Stimulated activated CD4-positive, alpha-beta T cell treated with anti-CD3 and anti-CD28 coated beads, Interleukin-4, amount 100 ng/mL, for 1 hour (primary cell): ENCODE data around the gene ELAC2.

Source experiments
- DNase-seq: peaks from one replicate; pipeline ENCODE4 v3.0.0-alpha.2; 2020

Gene ELAC2

DNA sequence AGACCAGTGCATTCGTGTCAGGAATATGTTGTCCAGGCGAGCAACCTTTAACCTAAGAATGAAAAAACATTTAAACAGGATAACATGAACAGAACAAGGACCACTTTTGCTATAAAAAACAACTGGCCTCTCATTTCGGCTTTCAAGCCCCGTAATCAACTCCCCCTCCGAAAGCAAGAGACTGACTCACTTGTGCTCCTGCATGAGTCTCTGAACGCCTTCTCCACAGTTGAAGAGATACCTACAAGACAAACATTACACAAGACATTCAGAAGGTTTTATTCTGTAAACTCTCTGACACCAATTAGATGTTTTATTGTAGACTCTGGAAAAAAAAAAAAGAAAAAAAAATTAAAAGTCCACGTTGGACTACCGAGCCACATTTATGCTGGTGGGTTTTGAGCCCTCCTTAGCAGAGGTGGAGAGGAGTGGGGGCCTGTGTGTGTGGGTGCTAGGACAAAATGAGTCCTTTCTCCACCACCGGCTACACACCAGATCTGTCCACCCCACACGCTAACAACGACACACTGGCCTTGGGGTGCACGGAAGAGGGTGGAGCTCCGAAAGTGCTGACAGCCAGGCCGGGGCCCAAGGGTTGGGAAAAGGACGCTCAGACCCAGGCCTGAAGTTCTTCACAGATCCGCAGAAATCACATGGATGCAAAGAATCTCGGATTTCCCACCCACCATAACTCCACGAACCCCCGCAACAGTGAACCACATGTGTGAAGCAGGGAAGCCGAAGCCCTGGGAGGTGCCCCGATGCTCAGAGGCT, 759 bp downstream of the ELAC2 start:
- no peak for DNase-seq

DNA sequence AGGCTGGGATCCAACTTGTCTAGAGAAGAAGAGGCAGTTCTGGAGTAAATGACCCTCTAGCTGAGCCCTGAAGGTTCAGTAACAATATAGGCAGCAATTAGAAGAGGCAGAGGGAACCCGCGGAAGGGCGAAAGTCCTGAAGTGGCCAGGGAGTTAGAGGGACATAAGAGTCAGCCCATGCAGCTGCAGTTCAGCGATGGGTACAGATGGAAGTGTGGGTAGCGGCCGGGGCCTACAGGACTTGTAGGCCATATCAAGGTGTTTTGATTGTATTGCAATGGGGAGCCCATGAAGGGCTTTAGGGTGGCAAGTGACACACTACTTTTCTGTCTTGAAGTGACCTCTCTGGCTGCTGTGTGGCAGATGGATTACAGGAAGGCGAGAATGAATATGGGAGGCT, 3.0 kb downstream of the ELAC2 start:
- DNase-seq: no peak

DNA sequence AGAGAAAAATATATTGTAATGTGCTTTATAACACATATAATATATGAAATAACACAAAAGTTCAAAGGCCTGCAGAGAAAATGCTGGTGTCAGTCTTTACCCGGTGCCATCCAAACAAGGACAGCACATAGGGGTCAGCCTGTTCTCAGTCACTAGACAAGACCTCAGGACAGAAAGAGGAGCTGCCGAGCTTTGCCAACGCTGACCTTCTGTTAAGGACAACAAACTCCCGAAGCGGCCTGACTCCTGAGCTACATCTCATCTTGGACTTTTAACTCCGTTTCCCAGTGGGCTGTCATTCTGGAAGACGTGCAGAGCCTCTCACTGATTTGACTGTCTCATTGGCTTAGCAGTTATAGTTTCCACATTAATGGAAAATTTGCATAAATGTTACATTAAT, 6.9 kb downstream of the ELAC2 start:
- no peak for DNase-seq

DNA sequence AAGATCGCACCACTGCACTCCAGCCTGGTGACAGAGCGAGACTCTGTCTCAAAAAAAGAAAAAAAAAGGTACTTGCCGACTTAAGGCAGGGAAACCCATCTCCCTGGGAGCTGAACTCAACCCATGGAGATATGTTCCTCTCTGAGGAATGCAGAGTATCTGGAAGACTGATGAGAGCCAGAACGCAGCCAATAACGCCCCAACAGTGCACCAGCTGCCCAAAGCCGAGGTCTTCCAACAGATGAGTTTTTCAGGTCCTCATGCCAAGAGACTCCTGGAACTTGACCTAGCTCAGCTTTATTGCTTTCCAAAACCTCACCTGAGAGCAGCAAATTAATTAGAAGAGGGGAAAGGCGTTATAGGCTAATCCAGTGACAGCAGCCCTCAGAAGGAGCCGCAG, 9.4 kb downstream of the ELAC2 start:
- no peak for DNase-seq

DNA sequence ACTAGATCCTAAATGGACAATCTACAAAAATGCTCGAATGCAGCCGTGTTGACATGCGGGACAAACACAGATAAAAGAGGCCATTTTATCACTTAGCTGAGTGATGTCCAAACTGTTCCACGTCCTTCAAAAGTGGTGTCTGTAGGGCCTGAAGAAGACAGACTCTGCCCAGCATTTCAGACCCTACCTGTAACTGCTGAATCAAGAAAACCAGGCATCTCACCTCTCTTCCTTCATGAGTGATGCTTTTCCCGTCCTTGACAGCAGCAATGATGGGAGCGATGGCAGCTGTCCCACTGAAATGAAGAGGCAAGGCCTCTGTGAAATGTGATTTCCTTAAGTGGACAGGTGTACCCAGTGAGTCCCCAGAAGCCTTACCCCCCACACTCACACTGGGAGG, 12.3 kb downstream of the ELAC2 start:
- DNase-seq: no peak

DNA sequence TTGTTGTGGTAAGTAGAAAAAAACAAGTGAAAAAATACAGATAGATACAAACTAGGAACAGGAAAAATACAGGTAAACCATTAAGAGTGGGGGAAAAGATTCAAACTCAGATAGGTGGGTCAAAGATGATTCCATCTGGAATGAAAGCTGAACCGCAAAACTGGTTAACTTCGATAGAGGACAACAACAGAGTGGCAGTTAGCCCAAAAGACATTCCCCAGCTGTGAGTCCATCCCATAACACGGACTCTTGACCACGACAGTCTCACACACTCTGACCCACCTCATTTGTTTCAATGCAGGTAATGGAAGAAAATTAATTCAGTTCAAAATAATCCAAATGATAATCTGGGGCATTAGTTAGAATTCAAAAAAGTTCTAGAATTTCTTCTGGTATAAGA, 13.5 kb downstream of the ELAC2 start:
- no peak for DNase-seq

DNA sequence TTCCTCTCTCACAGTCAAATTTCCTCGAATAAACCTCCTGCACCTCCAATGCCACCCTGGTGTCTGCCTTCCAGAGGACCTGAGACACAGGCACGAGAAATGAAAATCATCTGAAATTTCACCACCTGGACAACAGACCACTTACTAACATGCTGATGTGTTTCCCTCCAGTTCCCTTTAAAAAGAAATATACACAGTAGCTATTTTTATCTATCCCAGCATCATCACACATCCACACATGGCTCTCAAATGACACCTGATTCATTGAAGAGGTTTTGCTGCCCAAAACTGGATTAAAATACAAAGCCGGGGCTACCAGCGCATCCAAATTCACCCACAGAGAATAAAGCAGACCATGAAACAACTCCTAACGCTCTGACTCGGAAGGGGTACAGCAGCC, 13.9 kb downstream of the ELAC2 start:
- no peak for DNase-seq

DNA sequence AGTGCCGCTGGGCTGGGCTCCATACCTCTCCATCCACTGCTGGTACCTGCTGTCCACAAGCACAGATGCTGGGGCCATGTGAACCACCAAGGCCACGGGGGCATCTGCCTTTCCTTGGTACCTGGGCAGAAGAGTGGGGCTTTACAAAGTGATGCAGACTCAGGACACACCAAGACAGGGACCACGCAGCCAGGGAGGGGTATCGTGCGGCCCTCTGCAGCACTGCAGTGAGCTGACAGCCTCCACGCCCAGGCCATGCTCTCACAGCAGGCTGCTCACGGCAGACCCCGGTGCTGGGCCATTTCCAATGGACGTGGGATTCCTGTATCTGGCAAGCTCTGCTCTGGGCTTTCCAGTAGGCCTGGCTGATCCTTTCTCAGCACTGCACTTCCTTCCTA, 14.4 kb downstream of the ELAC2 start:
- no peak for DNase-seq

DNA sequence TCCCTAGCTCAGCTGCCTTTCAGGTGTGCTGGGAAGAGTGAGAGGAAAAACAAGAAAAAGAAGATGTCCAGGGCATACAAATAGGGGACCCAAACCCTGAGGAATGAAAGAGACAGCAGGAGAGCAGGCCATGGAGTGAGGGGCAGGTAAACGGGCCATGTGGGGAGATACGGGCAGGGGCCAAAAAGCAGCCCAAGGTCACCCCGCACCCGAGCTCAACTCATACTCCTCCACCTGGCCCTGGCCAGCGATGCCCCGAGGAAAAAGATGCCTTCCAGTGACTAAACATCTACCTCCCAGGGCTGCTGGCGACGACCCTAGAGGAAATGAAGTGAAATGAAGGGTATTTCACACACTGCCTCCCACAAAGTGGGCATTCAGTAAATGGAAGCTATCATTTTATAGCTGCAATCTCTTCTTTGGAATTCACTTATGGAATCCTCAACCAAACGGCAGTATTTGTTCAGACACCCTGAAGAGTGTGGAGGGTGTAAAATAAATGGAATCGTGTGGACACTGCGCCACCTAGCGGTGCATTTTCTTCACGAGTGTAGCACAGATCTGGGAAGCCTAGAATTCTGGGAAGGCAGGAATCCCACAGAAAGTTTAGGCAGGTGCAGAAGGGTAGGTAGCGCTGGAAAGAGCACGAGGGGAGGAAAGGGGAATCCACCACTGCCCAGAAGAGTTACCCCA, 14.9 kb downstream of the ELAC2 start:
- DNase-seq: peak; percentile 54

DNA sequence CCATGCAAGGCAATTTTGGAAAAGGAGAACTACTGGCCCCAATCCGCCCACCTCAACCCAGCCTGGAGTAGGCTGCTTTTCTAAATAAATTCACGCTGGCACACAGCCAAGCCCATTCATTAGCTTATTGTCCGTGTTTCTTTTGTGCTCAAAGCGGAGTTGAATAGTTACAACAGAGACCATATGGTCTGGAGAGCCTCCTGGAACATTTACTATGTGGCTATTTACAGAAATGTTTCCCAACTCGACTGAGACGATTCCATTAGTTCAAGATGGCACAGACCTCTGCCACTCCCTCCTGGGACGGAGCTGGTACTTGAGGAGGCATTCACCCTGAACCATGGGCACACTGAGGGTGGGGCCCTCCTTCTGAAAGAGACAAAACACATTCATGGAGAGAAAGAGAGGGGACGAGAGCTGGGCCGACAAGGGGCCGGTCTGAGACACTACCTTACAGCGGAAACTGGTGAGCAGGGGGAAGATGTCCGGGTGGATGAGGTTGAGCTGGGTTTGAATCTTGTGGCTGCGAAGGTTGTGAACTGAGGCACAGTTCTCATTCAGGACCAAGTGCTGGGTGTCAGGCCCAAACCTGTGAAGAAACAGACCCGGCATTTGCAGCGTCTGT, 15.7 kb downstream of the ELAC2 start:
- no peak for DNase-seq

DNA sequence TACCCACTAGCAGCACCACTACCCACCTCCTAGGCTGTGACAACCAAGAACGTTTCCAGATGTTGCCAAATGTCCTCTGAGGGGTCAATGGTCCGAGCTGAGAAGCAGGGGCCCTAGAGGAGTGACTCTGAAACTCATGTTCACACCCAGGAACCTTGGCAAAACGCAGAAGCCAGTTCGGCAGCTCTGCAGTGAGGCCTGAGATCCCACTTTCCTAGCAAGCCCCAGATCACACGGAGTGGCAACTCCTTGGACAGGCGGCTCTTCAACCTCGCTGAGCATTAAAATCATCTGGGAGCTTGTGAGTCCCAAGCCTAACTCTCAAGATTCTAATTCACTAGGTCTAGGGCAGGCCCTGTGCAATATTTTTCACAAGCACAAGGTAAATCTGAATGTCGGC, 17.3 kb downstream of the ELAC2 start:
- DNase-seq: no peak

DNA sequence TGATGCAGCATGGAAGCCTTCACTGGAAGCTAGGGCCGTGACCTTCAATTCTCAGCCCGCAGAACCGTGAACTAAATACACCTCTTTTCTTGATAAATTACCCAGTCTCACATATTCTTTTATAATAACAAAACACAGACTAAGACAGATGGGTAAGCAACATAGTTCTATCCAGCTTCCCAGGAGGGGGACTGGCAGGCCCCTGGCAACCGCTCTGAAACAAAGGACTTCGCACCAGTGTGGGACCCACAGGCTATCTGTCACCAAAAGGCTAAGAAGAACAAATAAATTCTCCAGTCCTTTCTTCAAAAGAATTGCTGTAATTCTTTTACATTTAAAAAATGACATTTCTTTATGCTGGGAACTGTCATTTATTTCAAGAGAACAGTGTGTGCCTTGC, 19.0 kb downstream of the ELAC2 start:
- no peak for DNase-seq

DNA sequence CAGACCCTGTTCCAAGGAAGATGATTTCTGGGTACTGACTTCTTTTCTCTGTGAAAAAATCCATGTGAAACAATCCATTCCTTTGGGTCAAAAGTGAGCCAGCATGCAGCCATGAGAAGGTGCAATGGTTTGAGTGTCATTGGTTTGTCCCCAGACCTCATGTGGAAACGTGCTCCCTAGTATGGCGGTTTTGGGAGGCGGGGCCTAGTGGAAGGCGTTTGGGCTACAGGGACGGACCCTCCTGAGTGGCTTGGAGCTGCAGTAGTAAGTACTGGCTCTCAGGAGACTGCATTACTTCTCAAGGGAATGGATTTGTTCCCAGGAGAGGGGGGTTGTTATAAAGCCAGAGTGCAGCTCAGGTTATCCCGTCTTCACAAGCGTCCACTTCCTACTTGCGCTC, 19.4 kb downstream of the ELAC2 start:
- DNase-seq: no peak

DNA sequence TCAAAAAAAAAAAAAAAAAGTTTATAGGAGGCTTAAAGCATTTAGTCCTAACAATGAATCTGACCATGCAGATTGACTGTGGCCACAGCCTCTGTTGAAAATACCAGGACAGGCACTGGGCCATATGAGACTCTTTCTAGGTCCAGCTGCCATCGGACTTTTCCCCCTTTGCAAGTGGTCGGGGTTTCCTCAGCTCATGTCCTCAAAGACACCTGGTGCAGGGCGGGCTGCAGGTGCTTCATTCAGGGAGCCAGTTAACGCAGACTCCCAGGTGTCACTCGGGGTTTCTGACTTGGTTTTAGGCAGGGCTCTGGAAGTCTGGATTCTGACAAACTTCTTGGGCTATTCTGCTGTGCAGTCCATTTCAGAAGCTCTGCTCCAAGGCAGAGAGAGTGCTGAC, 20.9 kb downstream of the ELAC2 start:
- no peak for DNase-seq

DNA sequence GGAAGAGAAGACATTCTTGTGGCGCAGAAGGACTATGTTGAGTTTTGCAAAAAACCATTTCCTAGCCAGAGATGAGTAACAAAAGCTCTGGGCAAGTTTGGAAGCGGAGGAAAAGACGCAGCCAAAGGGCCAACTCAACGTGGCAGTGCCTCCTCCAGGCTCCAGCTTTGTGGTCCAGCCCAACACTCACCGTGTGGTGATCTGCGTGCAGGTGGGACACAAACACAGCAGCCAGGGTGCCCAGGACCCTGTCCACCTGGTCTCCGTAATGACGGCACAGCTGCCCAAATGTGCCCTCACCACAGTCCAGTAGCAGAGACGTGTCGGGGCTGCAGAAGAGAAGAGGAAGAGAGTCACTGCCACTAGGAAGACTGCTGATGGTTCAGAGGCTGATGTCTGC, 21.5 kb downstream of the ELAC2 start:
- DNase-seq: no peak

DNA sequence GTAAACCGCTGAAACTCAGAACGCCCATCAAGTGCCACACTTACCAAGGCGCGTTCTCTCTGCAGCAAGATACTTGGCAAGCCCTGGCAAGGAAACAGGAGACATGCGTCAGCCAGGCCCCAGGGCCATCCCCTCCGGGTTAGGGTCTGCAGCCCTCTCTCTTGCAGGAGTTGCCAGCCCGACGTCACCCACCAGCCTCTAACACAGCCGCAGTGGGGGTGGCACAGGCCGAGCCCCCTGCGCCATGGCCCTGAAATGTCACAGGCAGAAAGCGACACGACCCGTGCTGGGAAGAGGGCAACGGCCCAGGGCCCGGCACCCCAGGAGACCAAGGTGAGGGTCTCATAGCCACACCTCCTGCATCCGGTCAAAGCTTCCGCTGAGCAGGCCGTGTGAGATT, 21.9 kb downstream of the ELAC2 start:
- no peak for DNase-seq

DNA sequence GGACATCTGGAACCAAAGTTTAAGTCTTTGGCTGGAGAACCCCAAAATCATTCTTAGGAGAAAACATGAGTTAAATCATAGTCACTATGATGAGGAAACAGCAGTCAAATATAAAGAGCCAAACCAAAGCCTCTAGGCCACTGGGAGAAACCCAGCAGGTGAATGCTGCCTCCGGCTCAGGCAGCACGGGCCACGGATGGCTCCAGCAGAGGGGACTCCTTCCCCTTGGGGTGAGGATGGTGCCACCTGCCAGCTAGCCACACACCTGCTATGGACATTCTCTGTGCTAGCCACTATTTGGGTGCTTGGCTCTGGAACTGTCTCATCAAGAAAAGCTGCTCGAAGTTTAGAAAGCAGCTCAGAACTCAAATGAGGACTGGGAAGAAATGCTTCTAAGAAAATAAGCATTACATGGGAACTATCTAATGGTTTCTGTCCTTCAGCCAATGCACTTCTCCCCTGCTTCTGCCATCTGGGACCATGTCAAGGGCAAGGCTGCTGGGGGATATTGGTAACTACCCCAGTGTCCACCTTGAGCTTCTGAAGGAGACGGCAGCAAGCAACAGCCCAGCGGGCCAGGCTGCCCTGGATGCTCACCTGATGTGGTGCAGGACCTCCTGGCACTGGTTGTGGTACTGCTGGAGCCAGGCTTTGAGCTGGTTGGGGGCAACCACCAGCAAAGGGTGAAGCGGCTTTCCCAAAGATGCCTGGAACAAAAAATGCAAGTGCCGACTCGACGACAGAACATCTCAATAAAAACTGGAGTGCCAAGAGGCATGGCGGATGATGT, 22.5 kb downstream of the ELAC2 start:
- no peak for DNase-seq

DNA sequence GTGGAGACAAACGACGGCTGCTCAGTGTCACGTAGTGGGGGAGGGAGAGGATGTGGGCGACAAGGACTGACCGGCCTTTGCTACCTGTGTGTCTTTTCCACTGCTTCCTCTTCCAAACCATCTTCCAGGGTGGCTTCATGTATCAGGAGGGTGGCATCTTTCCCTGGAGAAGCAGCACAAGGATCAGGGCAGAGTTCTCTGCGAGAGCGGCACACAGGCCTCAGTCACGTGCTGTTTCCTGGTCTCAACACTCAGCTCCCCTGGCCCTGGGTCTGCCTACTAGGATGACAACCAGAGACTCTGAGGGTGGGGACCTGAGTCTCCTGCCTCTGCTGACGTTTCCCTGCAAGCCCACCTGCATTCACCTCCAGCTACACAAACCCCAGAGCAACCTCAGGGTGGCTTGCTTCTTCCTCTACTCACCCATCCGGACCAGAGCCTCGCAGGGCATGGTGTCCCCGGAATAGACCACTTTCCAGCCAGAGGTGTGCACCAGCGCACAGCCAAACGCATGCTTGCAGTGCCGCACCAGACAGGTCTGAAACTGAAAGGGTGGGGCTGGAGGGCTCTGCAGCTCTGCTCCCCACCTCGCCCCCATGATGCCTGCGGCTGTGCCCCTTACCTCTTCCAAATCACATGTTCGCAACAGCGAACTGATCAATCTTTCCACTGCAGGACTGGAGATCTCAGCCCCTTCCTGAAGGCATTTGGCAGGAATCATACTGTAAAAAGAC, 23.3 kb downstream of the ELAC2 start:
- DNase-seq: no peak

DNA sequence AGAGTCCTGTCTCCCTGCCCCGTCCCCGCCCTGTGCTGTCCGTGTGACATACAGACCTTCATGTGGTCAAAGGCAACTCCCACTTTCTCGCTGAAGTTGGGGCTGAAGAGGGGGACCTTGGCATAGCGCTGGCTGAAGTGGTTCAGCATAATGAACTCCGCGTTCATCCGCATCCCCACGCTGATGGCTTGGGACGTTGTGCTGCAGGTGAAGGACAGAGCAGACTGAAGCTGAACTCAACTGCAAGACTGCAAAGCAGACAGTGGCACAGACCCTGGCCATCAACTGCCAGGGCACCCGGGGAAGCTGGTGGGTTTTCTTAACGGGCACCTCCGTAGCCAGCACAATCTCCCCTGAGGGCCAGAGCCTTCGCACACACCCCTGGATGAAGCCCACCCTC, 24.2 kb downstream of the ELAC2 start:
- no peak for DNase-seq

DNA sequence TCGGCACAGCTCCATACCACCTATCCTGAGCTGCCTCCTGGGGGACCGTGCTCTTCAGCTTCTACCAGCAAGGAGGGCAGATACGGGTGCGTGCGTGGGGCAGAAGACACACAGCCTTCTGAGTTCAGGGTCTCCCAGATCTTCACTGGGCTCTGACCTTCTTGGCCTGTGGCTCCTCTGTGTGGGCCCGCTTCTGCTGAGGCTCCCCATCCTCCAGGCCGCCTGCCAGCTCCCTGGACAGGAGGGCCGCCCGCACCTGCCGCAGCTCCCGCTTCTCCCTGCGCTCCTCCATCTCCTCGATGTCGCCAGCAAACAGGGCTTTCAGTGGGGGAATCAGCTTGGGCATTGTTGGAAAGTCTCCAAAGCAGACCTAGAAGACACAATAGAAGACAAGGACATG, 25.2 kb downstream of the ELAC2 start:
- no peak for DNase-seq

DNA sequence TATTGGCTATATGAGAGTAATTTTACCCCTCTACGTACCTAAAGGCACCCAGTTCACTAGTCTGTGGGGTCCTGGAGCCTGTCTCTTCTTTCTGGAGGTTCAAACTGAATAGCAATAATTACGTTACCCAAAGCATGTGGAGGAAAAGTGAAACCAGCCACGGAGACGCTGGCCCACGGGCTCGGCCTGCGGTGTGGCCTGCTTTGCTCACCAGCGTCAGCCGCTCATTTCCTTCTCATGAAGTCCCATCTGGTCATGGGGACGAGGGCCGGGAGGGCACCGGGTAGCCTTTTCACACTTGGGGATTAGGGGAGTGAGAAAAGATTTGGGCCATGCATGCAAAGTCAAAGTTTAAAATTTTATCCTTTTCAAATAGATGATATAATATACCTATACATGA, 26.9 kb downstream of the ELAC2 start:
- DNase-seq: no peak

DNA sequence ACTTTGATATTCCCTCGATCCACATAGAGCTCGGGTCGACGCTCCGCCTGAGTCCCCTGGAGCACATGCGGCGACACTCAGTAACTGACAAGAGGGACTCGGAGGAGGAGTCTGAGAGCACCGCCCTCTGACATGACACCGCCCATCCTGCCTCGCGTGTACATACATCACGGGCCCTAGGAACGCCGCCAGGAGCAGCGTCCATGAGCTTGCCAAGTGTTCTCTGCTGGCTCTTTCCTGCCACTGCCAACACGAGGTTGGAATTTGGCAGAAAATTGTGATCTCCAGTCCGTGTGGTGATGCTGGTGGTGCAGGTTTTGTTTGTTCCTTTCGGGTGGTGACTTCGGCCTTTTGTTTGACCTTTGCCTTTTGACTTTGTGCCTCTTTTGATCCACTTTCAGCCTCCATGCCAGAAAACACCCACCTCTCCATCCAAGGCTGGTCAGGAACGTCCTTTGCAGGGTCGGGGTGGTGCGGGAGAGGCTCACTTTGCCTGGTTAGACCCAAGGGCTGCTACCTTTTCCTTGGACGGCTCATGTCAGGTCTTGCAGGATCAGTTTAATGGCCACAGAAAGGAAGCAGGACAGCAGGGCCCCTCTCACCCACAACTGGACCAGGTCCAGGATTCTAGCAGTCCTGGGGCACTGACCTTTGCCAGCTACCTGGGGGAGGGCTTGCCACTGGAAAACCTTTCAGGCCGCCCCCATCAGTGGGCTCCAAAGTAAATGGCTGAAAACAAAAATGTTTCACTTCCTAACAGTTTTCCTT, 27.6 kb downstream of the ELAC2 start:
- no peak for DNase-seq
